Duodenal mucosa (tissue), 2 donors: Measurements from ENCODE around the gene TMEM130.

Experiments
- H3K27ac ChIP-seq: one replicate; pipeline ENCODE4 v1.7.0; 2013; ENCODE audit warnings: low read depth, low read length
- H3K27me3 ChIP-seq, 2 donors: one replicate each; pipeline ENCODE4 v1.7.0; 2013; ENCODE audit warnings: low read length in 2 of 2, control low read depth in 1 of 2; ENCODE audit not compliant: insufficient read depth in 2 of 2, control insufficient read depth in 1 of 2
- H3K36me3 ChIP-seq, 2 donors: one replicate each; pipeline ENCODE4 v1.7.0; 2013; ENCODE audit warnings: low read length in 2 of 2, control low read depth in 1 of 2; ENCODE audit not compliant: insufficient read depth in 2 of 2, control insufficient read depth in 1 of 2
- H3K4me1 ChIP-seq, 2 donors: one replicate each; pipeline ENCODE4 v1.7.0; 2013; ENCODE audit warnings: low read length in 2 of 2, control low read depth in 1 of 2; ENCODE audit not compliant: insufficient read depth in 2 of 2, control insufficient read depth in 1 of 2
- H3K4me3 ChIP-seq, 2 donors: one replicate each; pipeline ENCODE4 v1.7.0; 2013; ENCODE audit warnings: low read length in 2 of 2, low read depth in 1 of 2
- H3K9ac ChIP-seq, 2 donors: one replicate each; pipeline ENCODE4 v1.7.0; 2013; ENCODE audit warnings: low read length in 2 of 2, low read depth in 1 of 2
- H3K9me3 ChIP-seq, 2 donors: one replicate each; pipeline ENCODE4 v1.7.0; 2013; ENCODE audit warnings: low read length in 2 of 2, control low read depth in 1 of 2; ENCODE audit not compliant: control insufficient read depth in 1 of 2

Gene TMEM130

GRCh38 chr7:98834949-98835348, 34.9 kb downstream of the TMEM130 start:
- Histone ChIP-seq H3K27ac (no peak overlapping the region), H3K4me1 (no peaks in the 10 kb centered on the region), H3K9ac (no peak overlapping the region), H3K9me3 (no peaks in the 10 kb centered on the region), H3K4me3 (no peak overlapping the region), H3K36me3 (no peaks in the 10 kb centered on the region), H3K27me3 (peaks cover 0 to under 1% of the 10 kb centered on the region in 2 donors)

GRCh38 chr7:98833022-98833421, 36.8 kb downstream of the TMEM130 start:
- Histone ChIP-seq H3K27me3 (no peaks in the 10 kb centered on the region), H3K9me3 (no peaks in the 10 kb centered on the region), H3K9ac (no peak overlapping the region), H3K36me3 (no peaks in the 10 kb centered on the region), H3K27ac (no peak overlapping the region), H3K4me3 (no peak overlapping the region), H3K4me1 (no peaks in the 10 kb centered on the region)

DNA sequence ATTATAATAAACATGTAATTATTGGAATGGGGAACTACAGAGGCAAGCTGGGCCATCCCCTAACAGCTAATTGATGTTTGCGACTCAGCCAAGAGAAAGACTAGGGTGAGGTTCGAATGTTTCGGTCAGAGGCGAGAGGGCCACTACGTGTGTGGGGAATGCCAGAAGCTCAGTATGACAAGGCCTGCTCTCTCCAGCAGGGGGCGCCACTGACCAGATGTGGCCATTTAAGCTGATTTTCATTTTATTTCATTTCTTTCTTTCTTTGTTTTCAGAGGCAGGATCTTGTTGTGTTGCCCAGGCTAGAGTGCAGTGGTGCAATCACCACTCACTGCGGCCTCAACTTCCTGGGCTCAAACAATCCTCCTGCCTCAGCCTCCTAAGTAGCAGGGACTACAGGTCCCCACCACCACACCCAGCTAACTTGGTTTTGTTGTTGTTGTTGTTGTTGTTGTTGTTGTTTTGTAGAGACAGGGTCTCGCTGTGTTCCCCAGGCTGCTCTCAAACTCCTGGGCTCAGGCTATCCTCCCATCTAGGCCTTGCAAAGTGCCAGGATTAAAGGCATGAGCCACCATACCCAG, 38.1 kb downstream of the TMEM130 start:
- Histone ChIP-seq H3K36me3 (no peaks in the 10 kb centered on the region), H3K27me3 (no peaks in the 10 kb centered on the region), H3K9ac (no peak overlapping the region), H3K9me3 (no peaks in the 10 kb centered on the region), H3K4me3 (no peak overlapping the region), H3K27ac (no peak overlapping the region), H3K4me1 (no peaks in the 10 kb centered on the region)

GRCh38 chr7:98830972-98831548, 38.8 kb downstream of the TMEM130 start:
- Histone ChIP-seq H3K9ac (no peak overlapping the region), H3K4me1 (no peaks in the 10 kb centered on the region), H3K27me3 (no peaks in the 10 kb centered on the region), H3K36me3 (no peaks in the 10 kb centered on the region), H3K4me3 (no peak overlapping the region), H3K9me3 (no peaks in the 10 kb centered on the region), H3K27ac (no peak overlapping the region)

DNA sequence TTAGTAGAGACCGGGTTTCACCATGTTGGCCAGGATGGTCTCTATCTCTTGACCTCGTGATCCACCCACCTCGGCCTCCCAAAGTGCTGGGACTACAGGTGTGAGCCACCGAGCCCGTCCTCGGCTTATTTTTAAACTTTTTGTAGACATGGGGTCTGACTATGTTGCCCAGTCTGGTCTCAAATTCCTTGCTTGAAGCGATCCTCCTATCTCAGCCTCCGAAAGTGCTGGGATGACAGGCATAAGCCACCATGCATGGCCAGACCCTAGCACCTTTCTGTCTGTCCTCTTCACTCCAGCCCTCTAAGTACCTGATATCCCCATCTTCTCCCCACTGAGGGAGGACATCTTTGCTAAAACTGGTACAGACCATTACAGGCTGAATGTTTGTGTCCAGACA, 41.4 kb downstream of the TMEM130 start:
- Histone ChIP-seq H3K27ac (no peak overlapping the region), H3K9ac (no peak overlapping the region), H3K9me3 (no peaks in the 10 kb centered on the region), H3K4me3 (no peak overlapping the region), H3K4me1 (no peaks in the 10 kb centered on the region), H3K27me3 (no peaks in the 10 kb centered on the region), H3K36me3 (no peaks in the 10 kb centered on the region)

- Histone ChIP-seq H3K36me3 (no peaks in the 10 kb centered on the region), H3K4me1 (no peaks in the 10 kb centered on the region), H3K4me3 (no peak overlapping the region), H3K27me3 (no peaks in the 10 kb centered on the region), H3K27ac (no peak overlapping the region), H3K9ac (no peak overlapping the region), H3K9me3 (no peaks in the 10 kb centered on the region)
Observed at GRCh38 chr7:98827258-98827657, 42.6 kb downstream of the TMEM130 start.

GRCh38 chr7:98826811-98827231, 43.0 kb downstream of the TMEM130 start:
- Histone ChIP-seq H3K9me3 (no peaks in the 10 kb centered on the region), H3K4me3 (no peak overlapping the region), H3K27ac (no peak overlapping the region), H3K27me3 (no peaks in the 10 kb centered on the region), H3K4me1 (no peaks in the 10 kb centered on the region), H3K36me3 (no peaks in the 10 kb centered on the region), H3K9ac (no peak overlapping the region)

- no peaks in the 10 kb centered on the region for H3K36me3 ChIP-seq
- H3K4me3 ChIP-seq = no peak overlapping the region
- no peaks in the 10 kb centered on the region for H3K27me3 ChIP-seq
- no peak overlapping the region for H3K9ac ChIP-seq
- no peak overlapping the region for H3K27ac ChIP-seq
- no peaks in the 10 kb centered on the region for H3K9me3 ChIP-seq
- H3K4me1 ChIP-seq = no peaks in the 10 kb centered on the region
Observed at GRCh38 chr7:98826387-98826786, 43.4 kb downstream of the TMEM130 start.

GRCh38 chr7:98823226-98823625, 46.6 kb downstream of the TMEM130 start:
- Histone ChIP-seq H3K4me3 (no peak overlapping the region), H3K27ac (no peak overlapping the region), H3K36me3 (no peaks in the 10 kb centered on the region), H3K9me3 (no peaks in the 10 kb centered on the region), H3K27me3 (no peaks in the 10 kb centered on the region), H3K4me1 (no peaks in the 10 kb centered on the region), H3K9ac (no peak overlapping the region)

GRCh38 chr7:98821348-98821747, 48.5 kb downstream of the TMEM130 start:
- no peaks in the 10 kb centered on the region for H3K9me3 ChIP-seq
- H3K9ac ChIP-seq = no peak overlapping the region
- H3K36me3 ChIP-seq = no peaks in the 10 kb centered on the region
- H3K27me3 ChIP-seq = no peaks in the 10 kb centered on the region
- no peaks in the 10 kb centered on the region for H3K4me1 ChIP-seq
- H3K4me3 ChIP-seq = no peak overlapping the region
- H3K27ac ChIP-seq = no peak overlapping the region
